Stimulated activated CD8-positive, alpha-beta memory T cell treated with anti-CD3 and anti-CD28 coated beads, Interleukin-2, amount 100 ng/mL, for 48 hours (primary cell): Measurements from ENCODE around the gene CALCR.

Source experiments
- DNase-seq, 2 donors: peaks; one replicate each; pipeline ENCODE4 v3.0.0-alpha.2; 2020; ENCODE audit warnings: low read depth in 2 of 2

The CALCR gene

DNA sequence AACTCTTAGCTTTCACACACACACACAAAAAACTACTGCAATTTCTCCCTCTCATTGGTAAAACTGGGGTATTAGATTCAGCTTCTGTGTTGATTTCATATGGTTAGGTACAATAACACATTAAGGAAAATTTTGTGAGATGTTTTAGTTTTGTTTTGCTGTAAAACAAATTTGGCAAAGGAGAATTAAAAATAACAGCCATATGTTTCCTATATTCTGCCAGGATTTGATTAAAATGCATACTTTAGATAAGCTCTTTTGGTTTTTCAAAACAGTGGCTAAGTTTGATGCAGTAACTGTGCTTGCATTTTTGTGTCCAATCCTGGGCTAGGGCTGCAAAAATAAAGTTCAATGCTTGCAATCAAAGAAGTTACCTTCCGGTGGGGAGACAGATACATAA, 126.3 kb downstream of the CALCR start:
- no peak for DNase-seq

DNA sequence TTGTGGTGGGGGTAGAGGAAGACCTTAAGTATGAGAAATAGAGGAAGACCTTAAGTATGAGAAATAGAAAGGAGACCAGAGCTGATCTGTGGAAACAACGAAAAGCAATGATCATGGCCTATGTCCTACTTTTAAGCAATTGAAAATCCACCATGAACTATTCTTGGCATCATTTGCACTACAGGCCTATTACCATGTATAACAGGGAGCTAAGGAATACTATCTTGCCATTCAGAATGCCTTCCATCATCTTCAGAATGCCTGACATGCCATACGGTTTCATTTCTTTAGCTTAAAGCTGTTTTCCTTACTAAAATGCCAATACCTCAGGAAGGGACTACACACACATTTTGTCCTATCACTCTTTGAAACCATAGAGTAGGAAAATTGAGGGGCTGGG, 127.0 kb downstream of the CALCR start:
- no peak for DNase-seq

DNA sequence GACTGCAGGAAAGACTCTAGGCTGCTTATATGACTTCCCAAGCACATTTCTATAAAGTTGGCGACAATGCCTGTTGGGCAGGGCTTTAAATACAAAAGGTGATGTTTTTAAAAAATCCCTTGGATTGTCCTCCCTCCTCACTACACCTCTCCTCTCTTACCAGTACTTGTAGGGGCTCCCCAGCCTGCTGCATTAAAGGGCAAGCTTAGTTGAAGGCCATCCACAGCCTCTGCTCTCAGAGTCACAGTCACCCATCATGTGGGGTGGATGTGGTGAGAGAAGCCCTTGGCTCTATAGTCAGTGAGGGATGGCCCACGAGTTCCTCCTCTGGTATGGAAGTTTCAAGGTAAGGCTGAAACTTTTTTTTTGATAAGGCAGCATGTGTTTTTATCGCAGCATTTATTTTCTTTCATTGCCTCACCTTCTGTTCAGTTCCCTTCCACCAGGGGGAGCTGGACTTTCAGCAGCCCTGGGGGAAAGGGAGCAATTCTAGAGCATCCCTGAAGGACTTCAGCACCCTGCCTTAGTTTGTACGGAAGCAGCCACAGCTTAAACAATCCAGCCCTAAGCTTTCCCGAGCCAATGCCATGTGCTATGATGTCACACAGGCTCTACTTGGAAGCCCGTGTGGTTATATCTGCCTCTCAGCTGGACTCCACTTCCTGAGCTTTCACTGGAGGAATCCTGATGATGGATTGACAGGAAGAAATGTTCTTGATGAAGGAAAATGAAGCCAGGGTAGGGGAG, 131.9 kb downstream of the CALCR start:
- DNase-seq: peak in 1 of 2 donors; percentile 7

DNA sequence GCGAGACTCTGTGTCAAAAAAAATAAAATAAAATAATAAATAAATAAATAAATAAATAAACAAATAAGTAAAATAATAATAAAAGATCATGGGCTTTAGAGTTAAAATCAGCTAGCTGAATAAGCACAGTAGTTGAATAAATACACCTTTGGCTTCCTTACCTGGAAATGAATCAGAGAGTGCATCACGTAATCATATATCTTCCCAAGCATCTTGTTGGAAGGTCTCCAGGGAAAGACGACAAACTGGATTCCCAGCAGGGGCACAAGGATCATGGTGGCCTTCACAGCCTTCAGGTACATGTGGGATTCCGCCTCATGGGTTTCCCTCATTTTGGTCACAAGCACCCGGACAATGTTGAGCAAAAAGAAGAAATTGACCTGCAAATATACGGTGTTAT, 138.7 kb downstream of the CALCR start:
- DNase-seq: no peak

DNA sequence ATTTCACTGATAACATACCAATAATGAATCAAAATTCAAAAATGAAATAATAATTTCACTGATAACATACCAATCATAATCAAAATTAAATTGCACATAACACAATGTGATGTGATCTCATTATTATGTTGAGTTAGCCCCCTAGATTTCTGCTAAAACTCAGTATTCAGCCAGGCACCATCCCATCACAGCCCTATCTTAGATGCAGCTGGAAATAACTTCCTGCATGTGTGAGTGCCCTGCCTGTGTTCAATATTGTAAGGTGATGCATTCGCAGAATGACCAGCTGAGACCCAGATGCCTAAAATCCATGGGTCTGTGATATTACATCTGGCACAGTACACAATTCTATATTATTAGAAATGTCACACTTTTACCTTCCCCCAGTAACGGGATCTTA, 142.4 kb downstream of the CALCR start:
- no peak for DNase-seq

DNA sequence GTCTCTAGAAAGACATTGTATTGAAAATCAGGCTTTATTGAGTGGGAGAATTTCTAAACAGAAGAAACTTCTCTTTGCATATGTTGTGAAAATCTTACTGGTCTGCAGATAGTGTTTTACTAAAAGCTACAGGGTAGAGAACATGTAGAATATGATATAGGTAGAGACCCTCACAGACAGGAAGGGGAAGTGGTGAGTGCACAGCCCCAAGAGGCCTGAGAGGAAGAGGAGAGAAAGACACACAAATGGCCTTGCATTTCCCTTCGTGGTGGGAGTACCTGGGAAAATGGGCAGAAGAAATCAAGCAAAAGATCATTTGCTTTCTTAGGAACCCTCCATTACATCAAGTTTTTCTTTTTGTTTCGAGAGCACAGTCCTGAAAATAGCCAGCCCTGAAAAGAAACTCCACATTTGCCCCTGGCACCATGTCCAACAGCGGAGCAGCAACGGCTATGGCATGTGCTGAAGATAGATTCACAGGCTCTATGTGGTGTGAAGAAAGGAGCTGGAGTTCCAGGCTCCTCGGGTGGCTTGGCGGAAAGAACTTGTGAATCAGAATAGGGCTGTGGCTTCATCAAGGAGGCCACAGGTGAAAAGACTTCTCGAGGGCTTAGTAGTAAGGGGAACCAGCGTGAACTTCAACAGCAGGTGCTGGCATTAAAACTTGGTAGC, 143.5 kb downstream of the CALCR start:
- no peak for DNase-seq

DNA sequence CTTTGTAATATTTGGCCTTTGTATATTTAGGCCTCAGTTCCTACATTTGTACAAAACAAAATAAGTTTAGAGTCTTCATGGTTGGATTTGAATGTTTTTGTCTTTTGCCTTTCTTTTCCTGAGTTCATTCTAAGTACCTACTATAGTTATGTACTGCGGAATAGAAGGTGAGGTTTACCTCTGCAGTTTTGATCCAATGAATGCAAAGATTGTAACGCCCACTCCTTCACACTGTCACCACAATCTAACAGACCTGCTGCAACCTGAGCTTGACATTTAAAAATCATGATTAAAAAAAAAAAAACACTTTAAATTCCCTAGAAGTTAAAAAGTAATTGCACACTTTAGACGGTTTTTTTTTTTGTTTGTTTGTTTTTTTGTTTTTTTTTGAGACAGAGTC, 145.0 kb downstream of the CALCR start:
- DNase-seq: no peak

DNA sequence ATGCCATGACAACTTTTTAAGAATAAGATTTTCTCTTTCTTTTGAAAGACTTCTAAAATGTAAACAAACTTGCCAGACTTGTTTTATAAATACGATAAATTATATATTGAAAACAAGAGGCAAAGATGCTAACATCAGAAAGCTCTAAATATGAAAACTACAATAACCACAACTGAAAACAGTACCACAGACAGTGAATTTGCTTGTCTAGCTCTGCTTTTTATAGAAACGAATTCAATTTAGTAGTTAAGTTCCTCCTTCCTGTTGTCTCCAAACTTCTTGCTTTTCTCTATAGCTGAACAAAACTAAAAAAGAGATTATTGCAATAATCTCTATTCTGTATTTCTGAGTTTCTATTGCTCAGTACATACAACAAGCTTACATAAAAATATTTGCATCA, 147.4 kb downstream of the CALCR start:
- no peak for DNase-seq

DNA sequence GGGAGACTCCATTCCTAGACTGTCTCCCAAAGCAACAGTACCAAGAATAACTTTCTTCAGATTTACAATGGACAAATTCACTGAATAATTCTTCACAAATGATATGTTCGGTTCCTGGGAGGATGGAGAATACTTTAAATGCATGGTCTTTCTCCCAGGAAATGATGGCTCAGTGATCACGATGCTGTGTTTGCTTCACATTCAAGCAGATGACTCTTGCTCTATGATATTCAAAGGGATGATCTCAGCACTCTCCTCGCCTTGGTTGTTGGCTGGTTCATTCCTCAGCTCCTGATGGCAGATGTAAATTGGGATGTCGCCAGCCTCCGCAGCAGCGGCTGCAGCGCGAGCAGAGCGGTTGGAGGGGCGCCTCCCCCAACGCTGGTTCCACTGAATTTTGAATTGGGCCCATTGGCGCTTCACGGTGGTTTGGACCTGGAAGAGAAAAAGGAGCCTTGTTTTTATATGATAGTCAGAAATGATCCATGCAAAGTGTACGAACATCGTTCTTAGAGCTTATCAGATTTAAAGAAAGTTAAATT, 148.3 kb downstream of the CALCR start:
- DNase-seq: no peak

DNA sequence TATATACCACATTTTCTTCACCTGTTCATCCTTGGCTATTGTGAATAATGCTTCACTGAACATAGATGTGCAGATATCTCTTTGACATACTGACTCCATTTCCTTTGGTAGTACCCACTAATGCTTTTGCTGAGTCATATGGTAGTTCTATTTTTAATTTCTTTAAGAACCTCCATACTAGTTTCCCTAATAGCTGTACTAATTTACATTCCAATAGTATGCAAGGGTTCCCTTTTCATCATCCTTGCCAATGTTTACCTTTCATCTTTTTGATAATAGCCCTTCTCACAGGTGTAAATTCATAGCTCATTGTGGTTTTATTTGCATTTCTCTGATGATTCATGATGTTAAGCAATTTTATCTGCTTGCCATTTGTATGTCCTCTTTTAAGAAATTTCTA, 159.9 kb downstream of the CALCR start:
- DNase-seq: no peak

DNA sequence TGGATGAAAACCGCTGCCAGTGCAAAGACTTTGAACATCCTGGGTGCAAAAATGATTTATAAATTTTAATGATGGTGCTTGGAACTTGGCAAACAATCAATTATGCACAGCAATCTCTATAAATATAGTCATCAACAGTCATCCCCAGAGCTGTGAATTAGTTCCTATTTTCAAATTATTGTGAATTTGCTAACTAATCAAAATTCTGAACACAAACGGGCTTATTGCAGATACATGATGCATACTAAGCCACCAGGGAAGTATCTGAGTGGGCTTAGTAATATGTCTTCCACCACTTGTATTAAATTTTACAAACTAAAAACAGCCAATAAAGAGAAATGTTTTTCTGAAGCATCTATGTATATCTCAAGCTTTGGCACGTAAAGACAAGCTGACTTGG, 165.2 kb downstream of the CALCR start:
- DNase-seq: no peak

DNA sequence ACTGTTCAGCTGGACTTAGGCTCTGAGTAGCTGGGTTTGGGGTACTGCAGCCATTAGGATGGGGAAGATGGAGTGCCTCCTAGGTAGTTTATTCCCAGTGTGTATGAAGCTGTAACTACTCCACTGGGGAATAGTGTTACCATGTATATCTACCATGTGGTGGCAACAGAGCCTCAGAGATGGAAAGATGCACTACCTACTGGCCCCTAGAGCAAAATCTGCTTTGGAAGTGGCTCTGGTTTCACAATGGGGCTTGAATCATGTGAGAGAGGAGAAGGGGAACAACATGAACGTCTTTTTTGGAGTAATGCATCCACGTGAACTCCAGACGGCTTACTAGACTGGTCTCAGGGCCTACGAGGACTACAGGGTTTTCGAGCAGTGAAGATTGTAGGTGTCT, 167.3 kb downstream of the CALCR start:
- DNase-seq: no peak

DNA sequence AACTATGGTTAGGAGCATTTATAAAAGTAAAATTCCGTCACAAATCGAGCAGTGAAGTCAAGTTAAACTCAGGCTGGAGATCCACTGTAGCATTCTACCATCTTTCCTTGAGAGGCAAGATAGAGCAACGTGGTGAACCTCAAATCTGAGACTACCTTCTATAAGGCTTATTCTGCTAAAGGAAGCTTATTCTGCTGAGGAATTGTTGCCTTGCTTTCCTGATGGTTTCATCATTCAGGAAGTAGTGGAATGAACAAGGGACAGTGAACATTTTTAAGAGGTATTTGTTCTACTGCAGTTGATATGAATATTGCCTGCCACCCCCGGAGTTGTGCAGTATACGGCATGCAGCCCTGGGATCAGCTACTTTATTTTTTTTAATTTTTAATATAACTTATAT, 171.6 kb downstream of the CALCR start:
- no peak for DNase-seq

DNA sequence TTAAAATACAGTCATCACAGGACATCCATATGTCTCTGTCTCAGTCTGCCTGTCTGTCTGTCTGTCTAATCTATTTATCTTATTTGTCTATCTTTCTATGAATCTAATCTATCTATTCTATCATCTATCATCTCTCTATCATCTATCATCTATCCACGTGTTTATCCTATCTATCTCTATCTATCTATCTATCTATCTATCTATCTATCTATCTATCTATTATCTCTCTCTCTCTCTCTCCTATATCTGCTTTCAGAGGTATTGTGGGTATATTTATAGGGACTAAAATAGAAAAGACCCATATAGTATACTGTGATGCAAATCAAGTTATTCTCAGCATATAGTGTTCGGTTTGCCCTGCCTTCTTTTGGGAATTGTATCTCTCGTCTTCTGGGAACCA, 174.9 kb downstream of the CALCR start:
- no peak for DNase-seq

DNA sequence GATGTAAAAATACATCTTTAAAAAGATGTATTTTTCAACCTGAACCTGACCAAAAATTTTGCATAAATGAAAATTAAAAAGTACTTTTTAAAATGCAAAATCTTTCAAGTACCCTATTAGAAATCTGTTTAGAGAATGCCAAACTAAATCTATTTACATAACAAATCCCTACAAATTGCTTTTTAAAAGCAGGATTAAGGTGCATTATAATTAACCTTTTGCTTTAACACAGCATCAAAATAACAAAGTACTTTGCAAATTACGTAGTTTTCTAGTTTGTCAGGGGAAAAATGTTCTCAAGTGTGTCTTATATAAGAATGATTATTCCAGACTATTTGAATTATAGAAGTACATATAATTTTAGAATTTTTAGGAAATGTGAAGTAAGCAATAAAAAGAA, 181.5 kb downstream of the CALCR start:
- DNase-seq: no peak

DNA sequence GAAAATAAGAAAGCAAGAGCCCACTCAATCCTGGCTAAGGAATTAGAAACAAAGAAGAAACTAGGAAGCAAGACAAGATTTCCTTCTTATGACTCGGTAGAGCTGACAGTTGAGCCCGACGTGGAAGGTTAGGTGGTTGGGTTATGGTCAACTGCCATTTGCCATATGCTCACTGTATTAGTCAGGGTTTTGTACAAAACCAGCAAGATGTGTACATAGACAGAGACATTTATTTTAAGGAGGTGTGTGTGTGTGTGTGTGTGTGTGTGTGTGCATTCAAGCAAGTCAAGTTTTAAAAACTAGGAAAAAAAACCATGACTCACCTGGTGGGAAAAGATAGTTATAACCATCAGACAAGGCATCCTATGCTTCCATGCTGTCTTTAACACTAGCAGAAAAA, 183.9 kb downstream of the CALCR start:
- no peak for DNase-seq

DNA sequence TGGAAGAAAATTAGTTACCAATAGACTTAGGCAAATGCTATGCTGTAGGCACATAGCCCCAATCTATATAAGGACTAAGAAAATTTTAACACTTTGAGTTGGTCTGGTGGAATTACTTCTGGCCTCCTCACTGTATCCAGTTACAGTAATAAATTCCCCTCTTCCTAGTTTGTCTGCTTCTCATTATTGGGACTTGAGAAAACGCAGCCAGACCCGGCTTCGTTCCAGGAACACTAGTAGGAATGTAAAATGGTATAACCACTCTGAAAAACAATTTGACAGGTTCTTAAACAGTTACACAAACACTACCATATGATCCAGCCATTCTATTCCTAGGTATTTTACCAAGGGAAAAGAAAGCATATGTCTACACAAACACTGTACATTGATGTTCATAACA, 192.2 kb downstream of the CALCR start:
- DNase-seq: no peak

DNA sequence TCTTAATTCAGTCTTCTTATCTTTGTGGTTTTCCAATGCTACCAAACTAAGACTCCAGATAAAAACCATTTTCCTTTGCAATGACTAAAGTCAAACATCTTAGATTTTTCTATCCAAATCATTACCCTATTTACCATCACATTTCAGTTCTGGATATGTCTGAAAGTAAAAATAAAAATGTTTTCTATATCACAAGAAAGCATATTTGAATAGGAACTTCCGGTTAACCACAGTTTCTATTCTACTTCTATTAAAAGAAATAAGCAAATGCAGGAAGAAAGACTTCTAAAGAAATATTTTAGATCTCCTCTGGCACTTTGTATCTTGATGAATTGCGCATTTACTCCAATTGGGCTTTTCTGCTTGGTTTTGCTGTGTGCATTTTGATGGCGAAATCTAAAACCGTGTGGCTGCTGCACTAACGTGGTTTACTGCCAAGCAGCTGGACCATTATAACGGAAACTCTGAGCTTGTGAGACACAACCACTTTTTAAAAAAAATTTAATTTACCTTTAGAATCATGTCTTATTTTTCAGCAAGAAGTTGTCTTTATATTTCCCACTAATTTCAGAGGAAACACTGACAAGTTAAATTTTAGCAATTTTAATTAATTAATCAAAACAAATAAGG, 196.3 kb downstream of the CALCR start:
- DNase-seq: no peak

DNA sequence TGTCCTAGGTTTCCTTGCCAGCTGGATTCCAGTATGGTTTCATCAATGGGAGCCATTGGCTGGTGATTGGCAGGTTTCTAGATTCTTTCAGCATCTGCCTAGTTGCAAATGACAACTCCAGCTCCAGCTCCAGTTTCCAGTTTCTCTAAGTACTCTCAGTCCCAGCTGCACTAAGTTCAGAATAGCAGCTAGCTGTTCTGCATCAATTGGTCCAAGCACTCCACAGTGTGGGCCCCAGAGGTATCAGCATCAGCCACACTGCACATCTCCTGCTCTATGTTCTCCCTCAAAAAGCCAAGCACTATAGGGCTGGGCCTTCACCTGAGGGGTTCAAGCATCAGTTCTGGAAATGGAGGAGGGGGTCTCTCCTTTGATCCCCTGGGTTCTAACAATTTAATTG, 198.9 kb downstream of the CALCR start:
- no peak for DNase-seq
